ENCODE measurements around the gene TMEM229B. TPM values are rescaled to one million over a fixed set of nuclear protein-coding genes. Genes with fewer than 3 reads are reported as not detected.

The TMEM229B gene
- total RNA-seq, 1 experiment from 2014 or later, result 1.6 TPM

GRCh38 chr14:67512463-67513310 is 24.2 kb upstream of the TMEM229B start:
- ChIA-PET CTCF (interaction anchor here (0.6 to 1.0 kb wide), 2 partner anchors 77 to 93 kb away, joined by 3 to 8 read pairs; no protein-coding TSS in a partner anchor), POLR2A (ENCODE audit: unreplicated experiment) (interaction anchor here (0.6 kb wide), 2 partner anchors 9 to 149 kb away, joined by 3 to 7 read pairs; no protein-coding TSS in a partner anchor)
- H3K27me3 ChIP-seq (ENCODE audit: insufficient read depth, low read depth), result peaks cover 21% of the 10 kb centered on the region; the same call in 1 of the 2 replicates
- peaks cover 10% of the 10 kb centered on the region; the same call in 1 of the 2 replicates for H3F3A ChIP-seq (ENCODE audit: insufficient read depth, low read depth)
- TF ChIP-seq EZH2 (IDR thresholded peaks at IDR 0.05; ENCODE audit: low read depth), result no peak
- no peak for TF ChIP-seq CTCF (conservative IDR thresholded peaks at IDR 0.05)
- BruUV-seq (replicated peaks), result no TSS peak
- H4K20me1 ChIP-seq (ENCODE audit: insufficient read depth), result no peaks in the 10 kb centered on the region
- no peak overlapping the region for H3K4me2 ChIP-seq
- intact Hi-C loops (cut with micrococcal nuclease; ENCODE audit: unreplicated experiment), result no loop called here
- no peaks in the 10 kb centered on the region for H3K79me2 ChIP-seq (ENCODE audit: low read depth)
- H3K36me3 ChIP-seq (ENCODE audit: low read depth), result no peaks in the 10 kb centered on the region
- peaks cover 25% of the 10 kb centered on the region for H3K4me1 ChIP-seq (replicated peaks; ENCODE audit: insufficient read depth)
- DNase-seq, result no peak
- H3K27ac ChIP-seq, result no peak overlapping the region
- H3K9me3 ChIP-seq (ENCODE audit: insufficient read depth, low read depth), result no peaks in the 10 kb centered on the region
- H2AFZ ChIP-seq, result no peak overlapping the region
- H3K4me3 ChIP-seq, result no peak overlapping the region
- no peaks in the 10 kb centered on the region for H3K9me2 ChIP-seq (ENCODE audit: insufficient read depth)

GRCh38 chr14:67510836-67511235 is 22.3 kb upstream of the TMEM229B start:
- POLR2A ChIA-PET (ENCODE audit: unreplicated experiment), result interaction anchor here (0.6 kb wide), 1 partner anchor 203 kb away, joined by 19 read pairs; no protein-coding TSS in a partner anchor
- Histone ChIP-seq H3K36me3 (ENCODE audit: low read depth) (no peaks in the 10 kb centered on the region), H3K27me3 (ENCODE audit: insufficient read depth, low read depth) (peaks cover 5% of the 10 kb centered on the region; the same call in 1 of the 2 replicates), H3F3A (ENCODE audit: insufficient read depth, low read depth) (peaks cover 10% of the 10 kb centered on the region; the same call in 1 of the 2 replicates), H3K4me1 (replicated peaks; ENCODE audit: insufficient read depth) (peaks cover 25% of the 10 kb centered on the region), H3K9me2 (ENCODE audit: insufficient read depth) (no peaks in the 10 kb centered on the region), H3K79me2 (ENCODE audit: low read depth) (no peaks in the 10 kb centered on the region), H3K4me2 (no peak overlapping the region), H3K4me3 (no peak overlapping the region), H2AFZ (no peak overlapping the region), H3K27ac (no peak overlapping the region), H4K20me1 (ENCODE audit: insufficient read depth) (no peaks in the 10 kb centered on the region), H3K9me3 (ENCODE audit: insufficient read depth, low read depth) (no peaks in the 10 kb centered on the region)
- BruUV-seq (replicated peaks), result no TSS peak
- DNase-seq, result no peak
- intact Hi-C loops (cut with micrococcal nuclease; ENCODE audit: unreplicated experiment), result no loop called here
- no peak for TF ChIP-seq EZH2 (IDR thresholded peaks at IDR 0.05; ENCODE audit: low read depth)
- no peak for TF ChIP-seq CTCF (conservative IDR thresholded peaks at IDR 0.05)
- CTCF ChIA-PET, result interaction anchor here (0.9 kb wide), 1 partner anchor 82 kb away, joined by 3 read pairs; no protein-coding TSS in a partner anchor

GRCh38 chr14:67510121-67510520 is 21.6 kb upstream of the TMEM229B start:
- CTCF ChIA-PET, result interaction anchor here (0.9 kb wide), 1 partner anchor 82 kb away, joined by 3 read pairs; no protein-coding TSS in a partner anchor
- intact Hi-C loops (cut with micrococcal nuclease; ENCODE audit: unreplicated experiment), result no loop called here
- no TSS peak for BruUV-seq (replicated peaks)

More at GRCh38 chr14:67510121-67510520, 21.6 kb upstream of the TMEM229B start:
- POLR2A ChIA-PET (ENCODE audit: unreplicated experiment), result interaction anchor here (0.6 kb wide), 1 partner anchor 203 kb away, joined by 19 read pairs; no protein-coding TSS in a partner anchor
- TF ChIP-seq CTCF (conservative IDR thresholded peaks at IDR 0.05) (no peak), EZH2 (IDR thresholded peaks at IDR 0.05; ENCODE audit: low read depth) (no peak)
- H3K27me3 ChIP-seq (ENCODE audit: insufficient read depth, low read depth), result no peaks in the 10 kb centered on the region; the same call in 1 of the 2 replicates
- no peaks in the 10 kb centered on the region for H4K20me1 ChIP-seq (ENCODE audit: insufficient read depth)
- peaks cover 10% of the 10 kb centered on the region; the same call in 1 of the 2 replicates for H3F3A ChIP-seq (ENCODE audit: insufficient read depth, low read depth)
- no peaks in the 10 kb centered on the region for H3K36me3 ChIP-seq (ENCODE audit: low read depth)
- H3K9me3 ChIP-seq (ENCODE audit: insufficient read depth, low read depth), result no peaks in the 10 kb centered on the region
- no peak overlapping the region for H2AFZ ChIP-seq
- peaks cover 21% of the 10 kb centered on the region for H3K4me1 ChIP-seq (replicated peaks; ENCODE audit: insufficient read depth)
- no peak overlapping the region for H3K27ac ChIP-seq
- H3K4me3 ChIP-seq, result no peak overlapping the region
- no peaks in the 10 kb centered on the region for H3K9me2 ChIP-seq (ENCODE audit: insufficient read depth)
- no peaks in the 10 kb centered on the region for H3K79me2 ChIP-seq (ENCODE audit: low read depth)
- DNase-seq, result no peak
- no peak overlapping the region for H3K4me2 ChIP-seq
